B cell (primary cell): ENCODE results near the gene KRT4.

ENCODE experiments used
- EZH2 ChIP-seq: IDR thresholded peaks from 2 replicates; pipeline ENCODE4 v1.6.1; 2012; ENCODE audit warnings: borderline replicate concordance, low read depth, mild to moderate bottlenecking, moderate library complexity, low read length; ENCODE audit not compliant: insufficient read depth, poor library complexity, severe bottlenecking
- TF ChIP-seq, protein P1 (sequence below): fragments of 200-600 bp; IDR thresholded peaks from one replicate; pipeline ENCODE4 v1.8.0; 2022; ENCODE audit warnings: antibody characterized with exemption, mild to moderate bottlenecking

DNA sequence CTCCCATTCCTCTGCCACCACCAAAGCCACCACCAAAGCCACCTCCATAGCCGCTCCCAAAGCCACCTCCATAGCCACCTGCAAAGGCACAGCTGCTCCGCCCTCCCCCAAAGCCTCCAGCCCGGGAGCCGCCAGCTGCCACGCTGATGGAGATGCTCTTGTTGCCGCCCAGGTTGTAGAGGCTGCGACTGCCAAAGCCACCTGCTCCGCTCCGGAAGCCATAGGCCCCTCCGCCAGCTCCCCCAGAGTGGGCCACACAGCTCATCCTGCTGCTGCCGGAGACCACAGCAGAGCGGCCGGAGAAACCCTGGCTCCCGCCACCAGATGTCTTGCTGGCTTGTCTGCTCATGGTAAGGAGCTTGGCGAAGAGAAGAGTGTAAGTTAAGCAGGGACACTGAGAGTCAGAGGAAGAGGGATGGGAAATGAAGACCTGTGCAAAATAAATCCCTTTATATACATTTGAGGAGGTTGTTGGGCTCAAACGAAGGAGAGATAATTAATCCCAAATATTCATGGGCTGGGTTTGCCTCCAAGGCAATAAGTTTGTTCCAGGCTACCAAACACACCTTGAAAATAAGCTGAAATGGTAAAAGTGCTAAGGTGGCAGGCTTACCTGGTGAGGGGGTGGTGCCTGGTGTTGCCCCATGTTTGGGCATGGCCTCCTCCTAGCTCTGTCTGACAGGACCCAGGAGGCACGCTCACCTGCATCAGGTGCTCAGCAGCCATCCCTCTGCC, 18.1 kb downstream of the KRT4 start, which contains the start of gene KRT3:
- TF ChIP-seq, protein P1, sequence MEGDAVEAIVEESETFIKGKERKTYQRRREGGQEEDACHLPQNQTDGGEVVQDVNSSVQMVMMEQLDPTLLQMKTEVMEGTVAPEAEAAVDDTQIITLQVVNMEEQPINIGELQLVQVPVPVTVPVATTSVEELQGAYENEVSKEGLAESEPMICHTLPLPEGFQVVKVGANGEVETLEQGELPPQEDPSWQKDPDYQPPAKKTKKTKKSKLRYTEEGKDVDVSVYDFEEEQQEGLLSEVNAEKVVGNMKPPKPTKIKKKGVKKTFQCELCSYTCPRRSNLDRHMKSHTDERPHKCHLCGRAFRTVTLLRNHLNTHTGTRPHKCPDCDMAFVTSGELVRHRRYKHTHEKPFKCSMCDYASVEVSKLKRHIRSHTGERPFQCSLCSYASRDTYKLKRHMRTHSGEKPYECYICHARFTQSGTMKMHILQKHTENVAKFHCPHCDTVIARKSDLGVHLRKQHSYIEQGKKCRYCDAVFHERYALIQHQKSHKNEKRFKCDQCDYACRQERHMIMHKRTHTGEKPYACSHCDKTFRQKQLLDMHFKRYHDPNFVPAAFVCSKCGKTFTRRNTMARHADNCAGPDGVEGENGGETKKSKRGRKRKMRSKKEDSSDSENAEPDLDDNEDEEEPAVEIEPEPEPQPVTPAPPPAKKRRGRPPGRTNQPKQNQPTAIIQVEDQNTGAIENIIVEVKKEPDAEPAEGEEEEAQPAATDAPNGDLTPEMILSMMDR, result no peak
- no peak for TF ChIP-seq EZH2
